GM12878 (cell line): Measurements from ENCODE around the gene NPC2. TPM values are rescaled to one million over a fixed set of nuclear protein-coding genes. Genes with fewer than 3 reads are reported as not detected.

Experiments used
- ATAC-seq: fragments of 200-7000 bp; cut with Tn5 transposase; 3 replicates; pipeline ENCODE4 v1.9.1; 2020; ENCODE audit warnings: mild to moderate bottlenecking, moderate library complexity
- BruUV-seq: library from RNA; stranded (reverse); fragments of 400-500 nt; replicated peaks from 2 replicates; lab custom pipeline; 2021; lab: Mats Ljungman, UMichigan
- CTCF ChIA-PET: fragments of 300-600 bp; sonication (Branson Sonifier 250); formaldehyde crosslinking; extraction: SDS; loops from one replicate; lab custom pipeline; 2021; ENCODE audit warnings: inconsistent platforms; lab: Yijun Ruan, JAX
- POLR2A ChIA-PET: fragments of 350-600 bp; formaldehyde crosslinking; extraction: SDS; loops from one replicate; lab custom pipeline; 2021; ENCODE audit warnings: inconsistent platforms; lab: Charles Lee
- RAD21 ChIA-PET: fragments of 300-600 bp; sonication (Branson Sonifier 250); formaldehyde crosslinking; loops from one replicate; lab custom pipeline; 2023; ENCODE audit warnings: antibody characterized with exemption; ENCODE audit not compliant: unreplicated experiment; lab: Charles Lee
- SMC1A ChIA-PET: fragments of 300-600 bp; sonication (Branson Sonifier 250); formaldehyde crosslinking; loops from one replicate; lab custom pipeline; 2023; ENCODE audit not compliant: unreplicated experiment, uncharacterized antibody; lab: Charles Lee
- DNase-seq: peaks from one replicate; pipeline ENCODE4 v3.0.0-alpha.2; 2011; ENCODE audit warnings: low read depth, low spot score
- FAIRE-seq: peaks from 3 replicates; lab custom pipeline; 2011; peaks lifted over from hg19 to GRCh38; lab: Jason Lieb, UNC
- H2AFZ ChIP-seq: 2 replicates; pipeline ENCODE4 v1.6.0; 2011; ENCODE audit warnings: low read depth, low read length, control low read depth; ENCODE audit not compliant: control insufficient read depth
- H3K27ac ChIP-seq: 2 replicates; pipeline ENCODE4 v1.5.1; 2011; ENCODE audit warnings: control low read depth; ENCODE audit not compliant: control insufficient read depth, insufficient read depth
- H3K27me3 ChIP-seq, 2 experiments: replicated peaks in 1 of 2; 2 replicates each; pipeline versions ENCODE4 v1.6.0 to v1.6.1; 2011; ENCODE audit warnings: low read length in 1 of 2; ENCODE audit not compliant: control insufficient read depth in 2 of 2, insufficient read depth in 2 of 2
- H3K36me3 ChIP-seq, 2 experiments: 2 replicates each; pipeline ENCODE4 v1.5.1; 2011; ENCODE audit warnings: low read length in 1 of 2; ENCODE audit not compliant: control insufficient read depth in 2 of 2, insufficient read depth in 2 of 2
- H3K4me1 ChIP-seq: 2 replicates; pipeline ENCODE4 v1.6.1; 2011; ENCODE audit warnings: mild to moderate bottlenecking, low read length, moderate library complexity, mixed read lengths; ENCODE audit not compliant: control insufficient read depth, insufficient read depth
- H3K4me2 ChIP-seq: 2 replicates; pipeline ENCODE4 v1.6.0; 2011; ENCODE audit warnings: control low read depth; ENCODE audit not compliant: control insufficient read depth, insufficient read depth
- H3K4me3 ChIP-seq: fragments of 200-600 bp; sonication (generic); 2 replicates; pipeline ENCODE4 v1.5.1; 2016
- H3K79me2 ChIP-seq: 2 replicates; pipeline ENCODE4 v1.6.0; 2011; ENCODE audit warnings: low read length; ENCODE audit not compliant: control insufficient read depth, insufficient read depth
- H3K9ac ChIP-seq: 2 replicates; pipeline ENCODE4 v1.8.0; 2011; ENCODE audit warnings: low read length, control low read depth, mixed read lengths; ENCODE audit not compliant: control insufficient read depth, insufficient read depth
- H3K9me3 ChIP-seq: replicated peaks from 3 replicates; pipeline ENCODE4 v1.5.1; 2011; ENCODE audit warnings: mild to moderate bottlenecking, low read length; ENCODE audit not compliant: control insufficient read depth, insufficient read depth
- H4K20me1 ChIP-seq: 2 replicates; pipeline ENCODE4 v1.6.0; 2011; ENCODE audit not compliant: control insufficient read depth, insufficient read depth
- ASH2L ChIP-seq: fragments of 300-600, 200-600 bp; sonication (generic); IDR thresholded peaks from 2 replicates; pipeline ENCODE4 v1.6.1; 2017; ENCODE audit warnings: low read depth, mild to moderate bottlenecking, borderline replicate concordance
- CHD4 ChIP-seq: fragments of 200-600 bp; sonication (generic); IDR thresholded peaks from 2 replicates; pipeline ENCODE4 v1.6.1; 2016; ENCODE audit warnings: mild to moderate bottlenecking
- IKZF1 ChIP-seq: fragments of 450-650 bp; conservative IDR thresholded peaks from 2 replicates; pipeline ENCODE4 v1.6.1; 2017; ENCODE audit warnings: antibody characterized with exemption, mild to moderate bottlenecking
- JUND ChIP-seq: IDR thresholded peaks from 2 replicates; pipeline ENCODE4 v1.6.1; 2012; ENCODE audit warnings: low read depth, mild to moderate bottlenecking, low read length, improper control_type of control experiment, moderate library complexity
- KAT2A ChIP-seq: conservative IDR thresholded peaks from 2 replicates; pipeline ENCODE4 v1.6.1; 2011; ENCODE audit warnings: low read depth, low read length; ENCODE audit not compliant: control insufficient read depth
- MEF2A ChIP-seq: IDR thresholded peaks from 2 replicates; pipeline ENCODE4 v1.6.1; 2011; ENCODE audit warnings: low read depth, mild to moderate bottlenecking, low read length, moderate library complexity; ENCODE audit not compliant: insufficient read depth
- NR2C1 ChIP-seq: fragments of 450-650 bp; IDR thresholded peaks from 2 replicates; pipeline ENCODE4 v1.6.1; 2017; ENCODE audit warnings: antibody characterized with exemption, mild to moderate bottlenecking, moderate library complexity
- SMAD1 ChIP-seq: fragments of 450-650 bp; IDR thresholded peaks from 2 replicates; pipeline ENCODE4 v1.6.1; 2018; ENCODE audit warnings: mild to moderate bottlenecking, low read depth; ENCODE audit not compliant: partially characterized antibody
- SRF ChIP-seq, 2 experiments: IDR thresholded peaks; 2 replicates each; pipeline ENCODE4 v1.6.1; 2011; ENCODE audit warnings: low read depth in 2 of 2, low read length in 2 of 2, mild to moderate bottlenecking in 1 of 2, moderate library complexity in 1 of 2
- TARDBP ChIP-seq: IDR thresholded peaks from 2 replicates; pipeline ENCODE4 v1.6.1; 2016; ENCODE audit warnings: borderline replicate concordance
- TBL1XR1 ChIP-seq: IDR thresholded peaks from 2 replicates; pipeline ENCODE4 v1.6.1; 2012; ENCODE audit warnings: low read depth, low read length, improper control_type of control experiment
- WGBS: methylation state at CpG from one replicate; pipeline ENCODE4 v1.1.6; 2016; ENCODE audit warnings: low lambda C conversion rate; ENCODE audit not compliant: insufficient replicate concordance, insufficient coverage; ENCODE audit errors: missing lambda C conversion rate; 5-methylcytosine and 5-hydroxymethylcytosine counted together
- in situ Hi-C: fragments of 300-500 bp; cut with MboI; formaldehyde crosslinking; loops from 9 replicates; pipeline ENCODE4 v1.14.3; 2018; ENCODE audit warnings: mixed read lengths
- intact Hi-C: fragments of 100-400 bp; cut with micrococcal nuclease; formaldehyde crosslinking; loops from one replicate; pipeline ENCODE4 v1.14.2; 2022; ENCODE audit not compliant: unreplicated experiment
- polyA plus RNA-seq, 11 experiments: library from polyadenylated mRNA; depleted of rRNA in 4 of 11; unstranded in 6 of 11; stranded (reverse) in 5 of 11; fragments of >200 nt; fragmentation: Nextera tagmentation in 4 of 11; fragmentation: Illumina TruSeq in 1 of 11; extraction: Ambion mirVana in 4 of 11; extraction: Trizol in 1 of 11; gene quantifications; 1 replicate in 1 of 11; 2 replicates in 10 of 11; pipeline versions ENCODE4 v1.2.1 to v1.2.3, GENCODE V29; 2011 to 2016; ENCODE audit warnings: inconsistent platforms in 2 of 11, missing spikeins in 2 of 11, low read depth in 1 of 11
- total RNA-seq, 4 experiments: library from RNA; depleted of rRNA in 3 of 4; stranded (reverse); fragments of >200 nt in 3 of 4; fragmentation: Illumina TruSeq in 1 of 4; extraction: Trizol in 1 of 4; gene quantifications; 2 replicates each; pipeline versions ENCODE4 v1.2.1 to v1.2.3, GENCODE V29; 2013 to 2021
- TF ChIP-seq, protein P1 (sequence below): fragments of 450-650 bp; IDR thresholded peaks from 2 replicates; pipeline ENCODE4 v1.6.1; 2016; ENCODE audit warnings: mild to moderate bottlenecking, moderate library complexity, borderline replicate concordance
- TF ChIP-seq, protein P2 (sequence below): IDR thresholded peaks from 2 replicates; pipeline ENCODE4 v1.6.1; 2012; ENCODE audit warnings: low read length, inconsistent platforms
- TF ChIP-seq, protein P3 (sequence below): fragments of 450-650 bp; IDR thresholded peaks from 2 replicates; pipeline ENCODE4 v1.6.1; 2017; ENCODE audit warnings: mild to moderate bottlenecking, moderate library complexity

Gene NPC2
- total and polyA plus RNA-seq, 10 of the 15 experiments (the other 5 are each of a cell fraction or from before 2014, with no cell fraction given): 29.5 to 109 (median 59.1) TPM

DNA sequence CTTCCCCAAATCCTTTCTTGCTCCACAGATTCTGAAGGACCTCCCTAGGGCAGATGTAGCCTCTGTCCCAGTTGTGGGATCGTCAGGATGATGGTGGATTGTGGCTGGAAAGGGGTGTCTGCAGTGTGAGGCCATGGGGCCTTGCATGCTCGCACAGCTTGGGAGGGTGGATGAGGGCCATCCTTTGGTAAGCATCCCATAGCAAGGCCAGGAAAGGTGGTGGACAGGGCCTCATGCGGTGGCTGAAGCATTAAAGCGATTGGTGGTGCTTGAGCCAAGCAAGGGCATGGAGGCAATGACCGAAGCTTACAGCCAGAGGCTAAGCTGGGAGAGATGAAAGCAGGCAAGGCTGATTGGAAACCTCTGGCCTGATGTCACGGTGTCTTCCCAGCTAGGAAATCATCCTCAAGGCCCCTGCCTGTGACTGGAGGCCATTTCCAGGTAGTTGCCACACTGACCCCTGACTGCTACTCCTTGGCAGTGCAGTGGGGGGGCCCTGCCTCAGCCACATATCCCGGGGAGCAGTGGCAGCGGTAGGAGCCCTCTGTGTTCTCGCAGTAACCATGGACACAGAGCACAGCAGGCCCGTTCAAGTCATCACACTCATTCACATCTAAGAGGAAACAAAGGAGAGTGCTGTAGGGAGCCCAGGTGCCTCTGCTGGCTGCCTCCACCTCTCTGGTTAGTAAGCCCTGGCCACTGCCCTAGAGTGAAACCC is 7.5 kb upstream of the NPC2 start:
- BruUV-seq: no TSS peak

More for the DNA sequence above, 7.5 kb upstream of the NPC2 start:
- no peak overlapping the region for H3K9ac ChIP-seq
- no peaks in the 10 kb centered on the region for H3K36me3 ChIP-seq
- no peak overlapping the region for H3K27ac ChIP-seq
- no peak overlapping the region for H3K4me3 ChIP-seq
- ATAC-seq (no peak; the same call in 2 of the 3 replicates), DNase-seq (no peak), FAIRE-seq (no peak)
- RAD21 ChIA-PET: no interaction called here
- H3K79me2 ChIP-seq: no peaks in the 10 kb centered on the region
- 96% methylated on average over 10 of the region's 10 CpGs for WGBS
- no peaks in the 10 kb centered on the region for H3K9me3 ChIP-seq
- POLR2A ChIA-PET: no interaction called here
- no peaks in the 10 kb centered on the region for H4K20me1 ChIP-seq
- intact Hi-C loops: no loop called here
- H3K4me1 ChIP-seq: no peaks in the 10 kb centered on the region
- no peak overlapping the region for H3K4me2 ChIP-seq
- CTCF ChIA-PET: no interaction called here
- SMC1A ChIA-PET: no interaction called here
- TF ChIP-seq NR2C1 (no peak), JUND (no peak), SMAD1 (no peak), IKZF1 (no peak), MEF2A (no peak), ASH2L (no peak), KAT2A (no peak), CHD4 (no peak), TBL1XR1 (no peak), SRF (IDR thresholded peaks at IDR 0.05; ENCODE audit: low read depth in 2 of 2, low read length in 2 of 2) (no peak), TARDBP (no peak)
- TF ChIP-seq, protein P1, sequence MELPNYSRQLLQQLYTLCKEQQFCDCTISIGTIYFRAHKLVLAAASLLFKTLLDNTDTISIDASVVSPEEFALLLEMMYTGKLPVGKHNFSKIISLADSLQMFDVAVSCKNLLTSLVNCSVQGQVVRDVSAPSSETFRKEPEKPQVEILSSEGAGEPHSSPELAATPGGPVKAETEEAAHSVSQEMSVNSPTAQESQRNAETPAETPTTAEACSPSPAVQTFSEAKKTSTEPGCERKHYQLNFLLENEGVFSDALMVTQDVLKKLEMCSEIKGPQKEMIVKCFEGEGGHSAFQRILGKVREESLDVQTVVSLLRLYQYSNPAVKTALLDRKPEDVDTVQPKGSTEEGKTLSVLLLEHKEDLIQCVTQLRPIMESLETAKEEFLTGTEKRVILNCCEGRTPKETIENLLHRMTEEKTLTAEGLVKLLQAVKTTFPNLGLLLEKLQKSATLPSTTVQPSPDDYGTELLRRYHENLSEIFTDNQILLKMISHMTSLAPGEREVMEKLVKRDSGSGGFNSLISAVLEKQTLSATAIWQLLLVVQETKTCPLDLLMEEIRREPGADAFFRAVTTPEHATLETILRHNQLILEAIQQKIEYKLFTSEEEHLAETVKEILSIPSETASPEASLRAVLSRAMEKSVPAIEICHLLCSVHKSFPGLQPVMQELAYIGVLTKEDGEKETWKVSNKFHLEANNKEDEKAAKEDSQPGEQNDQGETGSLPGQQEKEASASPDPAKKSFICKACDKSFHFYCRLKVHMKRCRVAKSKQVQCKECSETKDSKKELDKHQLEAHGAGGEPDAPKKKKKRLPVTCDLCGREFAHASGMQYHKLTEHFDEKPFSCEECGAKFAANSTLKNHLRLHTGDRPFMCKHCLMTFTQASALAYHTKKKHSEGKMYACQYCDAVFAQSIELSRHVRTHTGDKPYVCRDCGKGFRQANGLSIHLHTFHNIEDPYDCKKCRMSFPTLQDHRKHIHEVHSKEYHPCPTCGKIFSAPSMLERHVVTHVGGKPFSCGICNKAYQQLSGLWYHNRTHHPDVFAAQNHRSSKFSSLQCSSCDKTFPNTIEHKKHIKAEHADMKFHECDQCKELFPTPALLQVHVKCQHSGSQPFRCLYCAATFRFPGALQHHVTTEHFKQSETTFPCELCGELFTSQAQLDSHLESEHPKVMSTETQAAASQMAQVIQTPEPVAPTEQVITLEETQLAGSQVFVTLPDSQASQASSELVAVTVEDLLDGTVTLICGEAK: no peak
- TF ChIP-seq, protein P2, sequence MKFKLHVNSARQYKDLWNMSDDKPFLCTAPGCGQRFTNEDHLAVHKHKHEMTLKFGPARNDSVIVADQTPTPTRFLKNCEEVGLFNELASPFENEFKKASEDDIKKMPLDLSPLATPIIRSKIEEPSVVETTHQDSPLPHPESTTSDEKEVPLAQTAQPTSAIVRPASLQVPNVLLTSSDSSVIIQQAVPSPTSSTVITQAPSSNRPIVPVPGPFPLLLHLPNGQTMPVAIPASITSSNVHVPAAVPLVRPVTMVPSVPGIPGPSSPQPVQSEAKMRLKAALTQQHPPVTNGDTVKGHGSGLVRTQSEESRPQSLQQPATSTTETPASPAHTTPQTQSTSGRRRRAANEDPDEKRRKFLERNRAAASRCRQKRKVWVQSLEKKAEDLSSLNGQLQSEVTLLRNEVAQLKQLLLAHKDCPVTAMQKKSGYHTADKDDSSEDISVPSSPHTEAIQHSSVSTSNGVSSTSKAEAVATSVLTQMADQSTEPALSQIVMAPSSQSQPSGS: no peak
- TF ChIP-seq, protein P3, sequence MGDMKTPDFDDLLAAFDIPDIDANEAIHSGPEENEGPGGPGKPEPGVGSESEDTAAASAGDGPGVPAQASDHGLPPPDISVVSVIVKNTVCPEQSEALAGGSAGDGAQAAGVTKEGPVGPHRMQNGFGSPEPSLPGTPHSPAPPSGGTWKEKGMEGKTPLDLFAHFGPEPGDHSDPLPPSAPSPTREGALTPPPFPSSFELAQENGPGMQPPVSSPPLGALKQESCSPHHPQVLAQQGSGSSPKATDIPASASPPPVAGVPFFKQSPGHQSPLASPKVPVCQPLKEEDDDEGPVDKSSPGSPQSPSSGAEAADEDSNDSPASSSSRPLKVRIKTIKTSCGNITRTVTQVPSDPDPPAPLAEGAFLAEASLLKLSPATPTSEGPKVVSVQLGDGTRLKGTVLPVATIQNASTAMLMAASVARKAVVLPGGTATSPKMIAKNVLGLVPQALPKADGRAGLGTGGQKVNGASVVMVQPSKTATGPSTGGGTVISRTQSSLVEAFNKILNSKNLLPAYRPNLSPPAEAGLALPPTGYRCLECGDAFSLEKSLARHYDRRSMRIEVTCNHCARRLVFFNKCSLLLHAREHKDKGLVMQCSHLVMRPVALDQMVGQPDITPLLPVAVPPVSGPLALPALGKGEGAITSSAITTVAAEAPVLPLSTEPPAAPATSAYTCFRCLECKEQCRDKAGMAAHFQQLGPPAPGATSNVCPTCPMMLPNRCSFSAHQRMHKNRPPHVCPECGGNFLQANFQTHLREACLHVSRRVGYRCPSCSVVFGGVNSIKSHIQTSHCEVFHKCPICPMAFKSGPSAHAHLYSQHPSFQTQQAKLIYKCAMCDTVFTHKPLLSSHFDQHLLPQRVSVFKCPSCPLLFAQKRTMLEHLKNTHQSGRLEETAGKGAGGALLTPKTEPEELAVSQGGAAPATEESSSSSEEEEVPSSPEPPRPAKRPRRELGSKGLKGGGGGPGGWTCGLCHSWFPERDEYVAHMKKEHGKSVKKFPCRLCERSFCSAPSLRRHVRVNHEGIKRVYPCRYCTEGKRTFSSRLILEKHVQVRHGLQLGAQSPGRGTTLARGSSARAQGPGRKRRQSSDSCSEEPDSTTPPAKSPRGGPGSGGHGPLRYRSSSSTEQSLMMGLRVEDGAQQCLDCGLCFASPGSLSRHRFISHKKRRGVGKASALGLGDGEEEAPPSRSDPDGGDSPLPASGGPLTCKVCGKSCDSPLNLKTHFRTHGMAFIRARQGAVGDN: no peak
- in situ Hi-C loops: no loop called here
- H2AFZ ChIP-seq: no peak overlapping the region
- no peaks in the 10 kb centered on the region for H3K27me3 ChIP-seq
